ENCODE data around the gene PDGFRB.

GRCh38 chr5:150188146-150188842 lies 32.6 kb upstream of the PDGFRB start:
- TF ChIP-seq CTCF (IDR thresholded peaks at IDR 0.05) (no peak), EP300 (IDR thresholded peaks at IDR 0.05) (no peak)
